CD4-positive, alpha-beta T cell treated with Interleukin-4 for 1 hour (primary cell): Measurements from ENCODE around the gene PIGV.

Experiments used
- DNase-seq, 2 donors: peaks; one replicate each; pipeline ENCODE4 v3.0.0-alpha.2; 2020 to 2022

PIGV gene

DNA sequence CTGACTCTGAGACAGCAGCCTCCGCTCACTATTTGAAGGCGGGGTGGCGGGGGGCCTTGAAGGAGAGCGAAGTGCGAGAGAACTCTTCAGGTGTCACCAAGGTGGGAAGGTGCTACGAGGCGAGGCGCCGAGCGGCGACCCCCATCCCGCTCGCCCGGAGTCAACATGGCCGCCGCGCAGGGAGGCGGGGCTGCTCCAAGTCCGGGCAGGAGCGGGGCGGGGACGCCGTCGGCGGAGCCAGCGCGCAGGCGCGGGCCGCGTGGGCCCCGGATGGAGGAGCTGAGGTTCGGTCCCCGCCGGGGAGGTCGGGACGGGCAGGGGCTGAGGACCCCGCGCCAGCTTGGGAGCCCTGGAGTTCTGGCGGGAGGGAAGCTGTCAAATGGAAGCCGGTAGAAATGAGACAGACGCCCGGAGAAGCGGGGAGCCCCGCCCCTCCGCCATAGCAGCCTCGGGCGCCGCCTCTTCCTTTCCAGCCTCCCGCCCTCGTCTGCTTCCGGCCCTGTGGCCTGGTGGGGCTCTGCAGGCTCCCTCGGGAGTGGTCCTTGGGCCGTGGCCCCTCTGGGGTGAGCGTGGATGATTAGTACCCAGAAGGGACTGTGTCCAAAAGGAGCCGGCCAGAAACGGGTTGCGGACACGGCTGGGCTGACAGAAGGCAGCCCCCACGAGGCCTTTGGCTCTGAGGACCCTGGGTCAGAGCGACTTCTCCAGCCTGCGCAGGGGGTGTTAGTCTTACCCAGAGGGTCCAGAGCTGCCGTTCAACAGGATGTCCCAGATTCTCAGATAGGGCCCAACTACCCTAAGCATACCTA, at the start of gene PIGV:
Gene PIGV (plus strand): TSS at position 245 of the 809 bp plus-strand sequence. CDS start 2,866 bp downstream, outside the sequence.
- DNase-seq = peak; percentile 86 to 87

DNA sequence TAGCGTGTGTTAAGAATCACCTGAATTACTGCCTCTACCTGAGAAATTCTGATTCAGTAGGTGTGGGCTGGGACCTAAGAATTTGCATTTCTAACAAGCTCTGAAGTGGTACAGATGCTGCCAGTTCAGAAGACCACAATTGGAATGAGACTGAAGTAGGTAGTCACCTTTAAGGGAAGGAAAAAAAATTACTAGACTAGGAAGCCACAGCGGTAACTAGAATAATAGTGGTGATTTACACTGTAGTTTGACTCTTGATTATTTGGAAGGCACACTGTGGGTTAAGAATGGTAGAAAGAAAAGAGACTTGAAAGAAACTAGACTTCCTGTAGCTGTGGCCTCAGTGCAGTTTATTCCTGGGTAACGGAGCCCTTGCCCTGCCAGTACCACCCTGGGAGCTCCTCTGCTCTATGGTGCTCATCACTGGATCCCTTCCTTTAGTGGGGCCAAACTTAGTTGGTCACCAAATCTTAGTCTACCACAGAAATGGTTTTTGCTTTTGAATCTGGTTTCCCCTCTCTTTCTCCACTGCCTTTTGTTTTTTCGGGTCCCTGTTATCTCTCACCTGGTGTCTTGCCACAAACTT, 48.3 kb upstream of the PIGV start:
- DNase-seq = peak; percentile 23 to 73

DNA sequence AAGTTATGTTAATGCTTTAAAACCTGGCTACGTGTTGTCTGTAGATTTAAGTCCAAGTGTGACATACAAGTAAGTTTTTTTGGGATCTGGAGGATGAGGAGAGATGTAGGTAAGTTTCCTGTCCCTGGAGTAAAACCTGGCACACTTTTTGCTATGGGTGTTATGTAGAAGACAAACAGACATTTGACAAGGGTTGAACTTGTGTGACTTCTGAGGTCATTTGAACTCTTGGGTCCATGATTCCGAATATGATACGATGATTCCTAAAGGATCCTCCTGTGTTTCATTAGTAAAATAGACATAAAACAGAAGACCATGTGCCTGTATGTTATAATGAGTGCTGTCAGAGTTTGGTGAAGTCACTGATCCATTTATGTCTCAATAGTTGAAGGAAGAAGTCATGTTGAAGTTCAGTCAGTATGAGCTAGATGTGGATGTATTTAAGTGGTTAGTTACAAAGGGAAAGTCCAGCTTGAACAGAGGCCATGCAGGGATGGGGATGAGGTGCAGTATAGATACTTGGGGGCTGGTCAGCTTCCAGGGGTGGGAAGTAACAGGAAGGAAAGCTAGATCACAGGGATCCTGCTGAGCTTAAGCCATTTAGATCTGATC, 47.6 kb upstream of the PIGV start:
- no peak for DNase-seq

DNA sequence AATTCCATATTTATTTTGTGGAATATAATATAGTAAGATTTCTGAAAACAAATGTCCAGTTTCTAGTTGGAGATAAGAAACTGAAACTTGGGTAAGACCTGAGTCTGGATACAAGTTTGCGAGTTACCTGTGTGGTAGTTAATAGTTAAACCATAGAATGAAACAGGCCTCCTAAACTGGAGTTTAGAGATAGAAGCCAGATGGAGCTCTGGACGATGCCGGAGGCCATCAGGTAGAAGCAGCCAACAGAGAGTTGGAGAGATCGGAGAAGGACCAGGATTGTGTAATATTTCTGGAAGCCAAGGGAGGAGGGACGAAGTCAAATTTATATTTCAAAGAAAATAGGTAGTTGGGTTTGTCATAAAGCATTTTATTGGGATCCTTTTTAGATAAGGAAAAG, 46.8 kb upstream of the PIGV start:
- no peak for DNase-seq

DNA sequence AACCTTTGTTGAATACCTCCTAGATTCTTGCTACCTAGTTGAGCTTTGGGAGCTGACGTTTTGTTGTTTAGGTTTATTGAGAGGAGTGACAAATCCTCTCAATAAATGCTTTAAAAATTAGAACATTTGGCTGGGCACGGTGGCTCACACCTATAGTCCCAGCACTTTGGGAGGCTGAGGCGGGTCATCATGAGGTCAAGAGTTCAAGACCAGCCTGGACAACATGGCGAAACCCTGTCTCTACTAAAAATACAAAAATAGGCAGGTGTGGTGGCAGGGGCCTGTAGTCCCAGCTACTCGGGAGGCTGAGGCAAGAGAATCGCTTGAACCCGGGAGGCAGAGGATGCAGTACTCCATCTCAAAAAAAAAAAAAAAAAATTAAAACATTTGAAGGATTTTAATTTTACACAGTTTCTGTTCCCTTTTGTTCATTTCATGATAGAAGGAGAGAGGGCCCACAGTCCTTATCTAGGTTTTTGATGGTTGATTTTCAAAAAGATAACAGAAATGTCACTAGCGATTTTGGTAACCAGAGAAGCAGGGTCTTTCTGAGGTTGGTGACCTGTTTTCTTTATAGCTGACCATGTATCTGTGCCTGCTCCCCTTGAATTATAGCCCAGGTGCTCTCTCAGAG, 44.2 kb upstream of the PIGV start:
- DNase-seq = no peak

DNA sequence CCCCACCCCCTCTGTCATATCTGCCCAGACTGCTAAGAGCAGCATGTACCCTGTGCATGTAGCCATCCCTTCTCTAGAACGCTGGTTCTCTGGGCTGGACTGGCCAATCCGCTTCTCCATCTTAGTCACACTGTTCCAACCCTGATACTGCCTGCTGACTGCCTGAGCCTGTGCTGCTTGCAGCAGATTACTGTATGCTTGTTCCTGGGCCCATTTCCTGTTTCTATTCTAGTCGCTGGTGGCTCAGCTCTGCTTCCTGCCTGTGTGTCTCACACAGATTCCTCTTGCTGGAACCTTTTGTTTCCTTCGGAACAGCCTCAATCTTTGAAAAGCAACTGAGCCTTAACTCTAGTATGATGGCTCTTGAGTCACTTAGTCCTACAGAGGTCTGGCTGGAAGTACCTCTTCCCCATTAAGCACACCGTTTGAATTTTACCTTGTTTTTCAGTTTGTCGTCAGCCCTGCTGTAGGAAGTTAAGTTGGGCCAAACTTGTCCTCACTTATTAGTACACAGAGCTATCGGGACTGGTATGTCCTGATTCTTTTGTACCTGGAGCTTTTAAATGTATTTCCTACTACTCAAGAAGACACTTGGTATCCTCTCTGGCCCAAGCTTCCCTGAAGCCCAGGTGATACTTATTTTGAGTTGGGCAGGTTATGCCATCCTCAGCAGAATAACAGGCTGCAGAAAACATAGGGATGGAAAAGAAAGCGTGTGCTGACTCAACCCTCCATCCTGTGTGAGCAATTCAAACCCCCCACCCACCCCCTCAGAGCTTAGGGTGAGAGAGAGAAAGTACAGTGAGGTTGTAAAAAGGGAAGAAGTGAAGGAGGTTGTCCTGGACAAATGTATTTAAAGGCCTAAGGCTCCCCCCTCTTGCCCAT, 43.4 kb upstream of the PIGV start:
- peak; percentile 92 to 94 for DNase-seq

DNA sequence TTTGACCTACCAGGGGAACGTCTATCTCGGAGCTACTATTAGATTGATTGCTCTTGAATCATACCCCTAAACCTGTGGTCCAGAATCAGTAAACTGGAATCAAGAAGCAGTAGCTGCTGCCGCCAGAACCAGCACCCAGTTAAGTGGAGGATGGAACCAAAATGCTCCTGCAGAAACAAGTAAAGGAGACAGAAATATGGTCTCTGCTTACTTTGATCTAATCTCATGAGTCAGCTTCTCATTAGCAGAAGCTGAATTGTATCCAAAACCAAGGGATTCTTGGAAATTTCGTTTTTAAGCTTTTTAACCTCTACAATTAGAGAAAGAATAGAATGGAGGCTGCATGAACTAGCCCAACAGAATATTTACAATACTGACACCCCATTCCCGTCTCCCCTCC, 42.6 kb upstream of the PIGV start:
- DNase-seq = no peak

DNA sequence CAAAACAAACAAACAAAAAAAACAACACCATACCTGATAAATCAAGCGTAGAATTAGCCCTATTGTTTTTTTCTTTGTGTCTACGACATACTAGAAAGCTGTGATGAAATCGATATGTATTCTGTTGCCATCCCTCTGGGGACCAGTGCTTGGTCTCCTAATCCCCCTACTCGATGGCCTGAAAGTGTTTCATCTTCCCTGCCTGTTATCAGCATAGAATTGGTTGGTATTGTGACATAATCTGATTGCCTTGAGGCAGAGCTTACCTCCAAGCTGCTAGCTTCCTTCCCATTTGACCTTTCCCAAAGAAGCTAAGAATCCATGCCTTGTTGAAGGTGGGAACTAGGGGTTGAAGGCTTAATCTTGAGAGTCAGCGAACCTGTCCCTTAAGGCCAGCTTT, 40.7 kb upstream of the PIGV start:
- no peak for DNase-seq

DNA sequence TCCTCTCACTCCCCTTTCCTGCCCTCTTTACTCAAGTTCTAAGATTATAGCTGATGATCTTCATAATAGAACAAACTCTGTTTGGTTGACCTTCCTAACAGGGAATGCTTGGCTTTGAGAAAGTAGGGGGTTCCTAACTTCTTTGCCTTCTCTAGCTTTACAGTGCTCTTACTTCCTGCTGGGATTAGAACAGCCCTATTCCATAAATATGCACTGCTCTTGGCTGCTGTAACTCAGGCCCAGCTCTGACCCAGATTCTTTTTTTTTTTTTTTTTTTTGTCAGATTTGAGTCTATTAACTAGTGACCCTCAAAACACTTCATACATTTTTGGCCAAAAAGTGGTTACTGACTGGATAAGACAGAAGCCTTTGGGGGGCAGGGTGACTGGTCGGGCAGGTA, 39.4 kb upstream of the PIGV start:
- DNase-seq = no peak

DNA sequence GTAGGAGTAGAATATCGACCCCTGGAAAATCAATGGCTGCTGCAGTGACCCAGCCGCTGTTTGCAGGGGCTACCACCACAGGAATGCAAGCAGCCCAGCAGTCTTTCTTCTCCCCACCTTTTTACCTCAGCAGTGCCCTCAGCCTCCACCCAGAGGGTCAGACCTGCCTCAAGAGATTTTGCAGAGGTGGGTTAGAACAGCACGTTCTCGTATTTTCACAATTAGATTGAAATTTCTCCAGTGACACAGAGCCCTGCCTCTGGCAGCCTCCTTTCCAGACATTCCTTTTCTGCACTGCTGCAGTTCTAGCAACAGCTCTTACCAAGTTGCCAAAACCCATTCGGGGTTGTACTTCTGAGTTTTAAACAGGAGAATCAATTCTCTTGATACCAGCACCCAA, 38.3 kb upstream of the PIGV start:
- no peak for DNase-seq

DNA sequence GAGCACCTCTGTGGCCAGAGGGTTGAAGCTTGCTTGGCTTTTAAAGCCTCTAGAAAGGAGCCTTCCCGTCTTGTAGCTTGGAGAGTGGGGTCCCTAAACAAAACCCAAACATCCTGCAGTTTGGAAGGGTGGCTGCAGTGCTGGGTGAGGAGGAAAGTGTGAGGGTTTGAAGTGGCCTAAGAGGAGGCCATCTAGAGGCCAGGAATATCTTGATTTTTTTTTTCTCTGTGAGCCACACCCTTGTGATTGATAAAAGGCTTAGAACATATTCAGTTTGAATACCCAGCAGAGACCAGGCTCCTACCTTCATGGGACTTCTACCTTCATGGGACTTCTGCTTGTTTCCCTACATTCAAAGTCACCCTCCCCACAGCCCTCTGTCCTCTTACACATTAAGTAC, 37.3 kb upstream of the PIGV start:
- DNase-seq = no peak

DNA sequence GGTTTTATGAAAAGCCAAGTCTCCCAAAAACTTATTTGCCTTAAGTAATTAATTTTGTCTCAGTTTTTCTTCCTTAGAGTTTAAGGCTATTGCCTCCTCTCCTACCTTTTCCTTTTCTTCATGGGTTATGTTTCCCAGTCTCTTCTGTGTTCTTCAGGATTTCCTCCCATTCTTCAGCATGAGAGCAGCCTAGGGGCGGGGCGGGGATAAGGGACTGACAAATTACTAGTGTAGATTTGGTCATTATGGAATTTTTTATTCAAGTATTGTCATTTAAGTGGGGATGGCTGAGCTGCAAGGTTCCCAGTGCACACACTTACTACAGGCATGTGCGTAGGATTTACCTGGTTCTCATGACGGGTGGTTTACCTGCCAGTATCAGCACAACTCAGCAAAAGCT, 35.2 kb upstream of the PIGV start:
- DNase-seq = no peak

DNA sequence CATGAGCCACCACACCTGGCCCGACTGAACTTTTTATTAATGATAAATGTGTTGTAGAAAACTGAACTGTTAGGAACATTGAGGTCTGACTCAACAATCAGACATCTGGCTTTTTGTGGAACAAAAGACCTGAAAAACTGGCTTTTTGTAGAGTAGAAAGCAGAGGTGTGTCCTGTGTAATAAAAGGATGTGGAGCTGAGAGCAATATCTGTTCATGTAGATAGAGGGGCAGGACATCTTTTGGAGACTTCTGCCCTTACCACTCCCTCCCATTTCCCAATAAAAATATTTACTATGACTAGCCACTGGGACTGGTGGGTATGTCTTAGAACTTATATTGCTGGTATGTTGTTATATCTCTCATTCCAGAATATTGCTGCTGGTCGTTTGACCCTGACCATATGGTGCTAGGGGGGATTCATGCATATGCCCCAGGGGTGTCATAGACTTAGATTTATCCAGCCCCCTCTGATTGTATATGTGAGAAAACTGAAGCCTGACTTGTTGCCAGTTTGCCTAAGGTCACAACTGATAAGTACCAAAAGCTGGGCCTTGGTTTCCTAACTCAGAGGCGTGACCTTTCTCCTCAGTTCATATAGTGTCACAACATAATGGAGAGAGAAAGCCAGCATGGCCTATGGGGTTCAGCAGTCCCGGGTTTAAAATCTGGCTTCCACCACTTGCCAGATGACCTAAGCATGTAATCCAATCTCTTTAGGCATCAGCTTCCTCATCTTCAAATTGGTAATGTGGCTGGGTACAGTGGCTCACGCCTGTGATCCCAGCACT, 33.5 kb upstream of the PIGV start:
- no peak for DNase-seq

DNA sequence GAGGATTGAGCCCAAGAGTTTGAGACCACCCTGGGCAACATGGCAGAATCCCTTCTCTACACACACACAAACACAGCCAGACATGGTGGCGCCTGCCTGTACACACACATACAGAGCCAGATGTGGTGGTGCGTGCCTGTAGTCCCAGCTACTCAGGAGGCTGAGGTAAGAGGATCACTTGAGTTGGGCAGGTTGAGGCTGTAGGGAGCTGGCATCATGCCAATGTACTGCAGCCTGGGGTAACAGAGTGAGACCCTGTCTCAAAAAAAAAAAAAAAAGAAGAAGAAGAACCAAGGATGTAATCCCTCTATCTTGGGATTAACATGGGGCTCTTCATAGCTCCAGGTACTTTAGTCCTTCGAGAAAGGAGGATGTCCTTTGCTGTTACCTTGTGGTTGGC, 29.4 kb upstream of the PIGV start:
- DNase-seq = no peak

DNA sequence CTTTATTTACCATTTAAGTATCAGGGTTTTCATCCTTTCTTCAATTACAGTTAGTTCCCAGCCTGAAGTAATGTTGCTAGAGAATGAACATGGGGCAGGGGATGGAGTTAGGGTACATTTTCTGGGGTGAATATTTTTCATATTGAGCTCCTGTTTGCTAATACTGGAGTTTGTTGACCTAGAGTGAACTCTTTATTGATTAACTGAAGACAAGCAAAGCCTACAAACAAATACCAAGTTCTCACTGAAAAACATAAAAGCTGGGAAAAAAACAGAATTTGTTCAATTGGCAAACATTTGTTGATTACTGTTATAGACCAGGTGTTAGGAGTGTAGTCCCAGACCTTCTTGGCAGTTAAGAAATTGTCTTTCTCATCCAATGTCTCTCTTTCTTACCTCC, 28.2 kb upstream of the PIGV start:
- DNase-seq = no peak

DNA sequence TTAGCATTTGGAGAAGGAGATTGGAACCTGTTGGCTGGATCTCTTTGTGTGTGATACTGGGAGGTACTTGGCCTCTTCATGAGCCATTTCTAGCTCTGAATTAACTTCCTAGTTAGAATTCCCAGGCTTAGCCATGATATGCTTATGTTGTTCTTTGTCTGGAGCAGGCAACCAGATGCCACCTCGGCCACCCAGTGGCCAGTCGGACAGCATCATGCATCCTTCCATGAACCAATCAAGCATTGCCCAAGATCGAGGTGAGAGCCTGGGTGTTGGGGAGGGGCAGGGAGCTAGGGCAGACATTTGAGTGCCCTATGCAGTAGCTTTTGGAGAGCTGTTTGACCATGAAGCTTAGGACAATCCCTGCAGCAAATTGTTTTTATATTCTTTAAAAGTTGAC, 26.5 kb upstream of the PIGV start:
- peak in 1 of 2 donors; percentile 9 for DNase-seq

DNA sequence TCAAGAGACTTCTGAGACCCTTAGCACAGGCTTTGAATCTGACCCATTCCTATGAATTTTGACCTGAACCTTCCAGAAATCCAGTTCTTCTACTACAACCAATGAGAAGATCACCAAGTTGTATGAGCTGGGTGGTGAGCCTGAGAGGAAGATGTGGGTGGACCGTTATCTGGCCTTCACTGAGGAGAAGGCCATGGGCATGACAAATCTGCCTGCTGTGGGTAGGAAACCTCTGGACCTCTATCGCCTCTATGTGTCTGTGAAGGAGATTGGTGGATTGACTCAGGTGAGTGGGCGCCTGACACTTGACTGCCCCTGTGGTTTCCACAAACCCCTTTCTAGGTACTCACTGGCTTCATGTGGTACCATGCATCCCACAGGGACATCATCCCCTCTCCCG, 20.0 kb upstream of the PIGV start:
- DNase-seq = no peak

DNA sequence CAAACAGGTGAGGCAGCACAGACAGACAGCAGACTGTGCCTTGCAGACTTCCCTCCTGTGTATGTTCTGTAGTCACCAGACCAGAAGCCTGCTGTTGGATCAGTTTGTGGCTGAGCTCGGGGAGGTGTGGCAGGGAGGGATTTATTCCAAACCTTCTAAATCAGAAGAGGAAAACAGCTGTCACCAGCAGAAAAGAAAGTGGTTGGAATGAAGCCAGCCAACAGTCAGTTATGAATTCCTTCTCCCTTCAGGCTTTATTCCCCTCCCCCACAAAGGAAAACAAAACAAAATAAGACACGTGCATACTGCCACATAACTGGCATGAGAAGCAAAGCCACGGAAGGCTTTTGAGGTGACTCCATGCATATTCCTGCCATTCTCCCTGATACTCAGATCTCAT, 19.0 kb upstream of the PIGV start:
- DNase-seq = no peak

DNA sequence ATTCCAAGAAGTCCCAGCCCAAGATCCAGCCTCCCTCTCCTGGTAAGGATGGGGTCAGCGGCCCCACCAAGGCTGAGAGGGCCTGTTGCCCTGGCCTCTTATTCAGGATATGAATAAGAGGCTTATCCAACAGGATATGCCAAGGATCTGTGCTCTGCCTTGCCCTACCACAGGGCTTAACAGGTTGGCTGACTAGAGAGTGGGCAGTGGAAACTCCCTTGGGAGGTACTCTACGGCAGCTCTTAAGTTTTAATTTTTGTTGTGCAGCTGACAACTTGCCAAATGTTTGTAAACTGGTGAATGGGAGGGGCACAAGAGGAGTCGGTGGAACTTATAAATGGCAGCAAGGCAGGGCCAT, 16.5 kb upstream of the PIGV start:
- DNase-seq = no peak

DNA sequence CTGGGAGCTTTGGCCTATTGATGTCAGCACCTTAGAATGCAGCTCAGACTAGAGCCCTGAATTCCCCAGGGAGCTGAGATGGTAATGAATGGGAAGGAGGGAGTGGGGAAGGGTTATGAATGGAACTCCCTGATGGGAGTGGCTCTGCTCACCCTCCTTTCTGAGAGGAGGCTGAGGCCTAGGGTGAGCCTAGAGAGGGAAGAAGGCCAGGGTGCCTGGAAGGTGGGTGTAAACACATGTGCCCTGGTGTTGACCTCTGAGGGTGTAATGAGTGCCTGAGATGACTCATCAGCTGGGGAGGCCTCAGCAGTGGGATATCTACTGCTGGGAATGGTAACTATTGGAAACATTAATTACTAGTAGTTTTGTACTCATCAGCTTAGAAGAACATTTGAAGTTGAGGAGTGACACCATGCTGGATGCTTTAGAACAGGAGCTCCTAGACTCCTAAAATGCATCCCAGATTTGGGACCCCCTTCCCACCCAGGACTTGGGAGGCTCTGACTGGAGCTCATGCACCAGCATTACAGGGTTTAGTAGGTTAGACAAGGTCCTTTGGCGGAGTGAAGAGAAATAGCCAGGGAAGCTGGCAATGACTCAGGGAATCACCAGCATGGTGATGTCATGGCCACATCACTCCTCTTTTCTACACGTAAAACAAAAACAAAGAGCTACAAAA, 16.0 kb upstream of the PIGV start:
- DNase-seq = no peak

DNA sequence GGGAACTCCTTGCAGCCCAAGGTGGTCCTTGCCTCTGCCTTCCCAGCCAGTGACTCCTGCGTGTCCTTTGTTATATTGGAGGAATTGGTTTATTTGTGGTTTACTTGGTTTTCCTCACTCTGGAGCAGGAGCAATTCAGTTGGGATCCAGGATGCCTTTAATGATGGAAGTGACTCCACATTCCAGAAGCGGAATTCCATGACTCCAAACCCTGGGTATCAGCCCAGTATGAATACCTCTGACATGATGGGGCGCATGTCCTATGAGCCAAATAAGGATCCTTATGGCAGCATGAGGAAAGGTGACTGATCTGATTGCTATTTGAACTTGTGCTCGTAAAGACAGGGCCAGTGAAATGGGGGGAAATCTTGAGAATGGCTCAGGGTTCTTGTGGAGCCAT, 15.1 kb upstream of the PIGV start:
- DNase-seq = no peak

DNA sequence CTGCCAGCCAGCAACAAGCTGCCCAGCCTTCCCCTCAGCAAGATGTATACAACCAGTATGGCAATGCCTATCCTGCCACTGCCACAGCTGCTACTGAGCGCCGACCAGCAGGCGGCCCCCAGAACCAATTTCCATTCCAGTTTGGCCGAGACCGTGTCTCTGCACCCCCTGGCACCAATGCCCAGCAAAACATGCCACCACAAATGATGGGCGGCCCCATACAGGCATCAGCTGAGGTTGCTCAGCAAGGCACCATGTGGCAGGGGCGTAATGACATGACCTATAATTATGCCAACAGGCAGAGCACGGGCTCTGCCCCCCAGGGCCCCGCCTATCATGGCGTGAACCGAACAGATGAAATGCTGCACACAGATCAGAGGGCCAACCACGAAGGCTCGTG, 13.3 kb upstream of the PIGV start:
- no peak for DNase-seq
